ENCODE data around the gene DRC7.

DNA sequence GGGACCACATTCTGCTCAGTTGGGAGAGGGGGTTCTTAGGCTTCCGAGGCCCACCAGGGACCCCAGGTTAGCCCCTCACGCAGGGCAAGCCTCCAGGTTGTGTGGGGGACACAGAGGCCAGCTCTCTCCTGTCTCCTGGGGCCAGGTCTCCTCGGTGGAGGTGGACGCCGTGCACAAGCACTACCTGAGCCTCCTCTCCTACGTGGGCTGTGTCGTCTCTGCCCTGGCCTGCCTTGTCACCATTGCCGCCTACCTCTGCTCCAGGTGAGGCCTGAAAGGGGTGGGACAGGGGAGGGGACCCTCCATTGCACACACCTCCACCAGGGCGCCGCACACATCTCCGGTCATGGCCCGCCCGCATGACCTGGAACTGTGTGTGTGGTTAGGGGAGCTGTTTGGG, 37.4 kb upstream of the DRC7 start:
- TF ChIP-seq, protein P1, sequence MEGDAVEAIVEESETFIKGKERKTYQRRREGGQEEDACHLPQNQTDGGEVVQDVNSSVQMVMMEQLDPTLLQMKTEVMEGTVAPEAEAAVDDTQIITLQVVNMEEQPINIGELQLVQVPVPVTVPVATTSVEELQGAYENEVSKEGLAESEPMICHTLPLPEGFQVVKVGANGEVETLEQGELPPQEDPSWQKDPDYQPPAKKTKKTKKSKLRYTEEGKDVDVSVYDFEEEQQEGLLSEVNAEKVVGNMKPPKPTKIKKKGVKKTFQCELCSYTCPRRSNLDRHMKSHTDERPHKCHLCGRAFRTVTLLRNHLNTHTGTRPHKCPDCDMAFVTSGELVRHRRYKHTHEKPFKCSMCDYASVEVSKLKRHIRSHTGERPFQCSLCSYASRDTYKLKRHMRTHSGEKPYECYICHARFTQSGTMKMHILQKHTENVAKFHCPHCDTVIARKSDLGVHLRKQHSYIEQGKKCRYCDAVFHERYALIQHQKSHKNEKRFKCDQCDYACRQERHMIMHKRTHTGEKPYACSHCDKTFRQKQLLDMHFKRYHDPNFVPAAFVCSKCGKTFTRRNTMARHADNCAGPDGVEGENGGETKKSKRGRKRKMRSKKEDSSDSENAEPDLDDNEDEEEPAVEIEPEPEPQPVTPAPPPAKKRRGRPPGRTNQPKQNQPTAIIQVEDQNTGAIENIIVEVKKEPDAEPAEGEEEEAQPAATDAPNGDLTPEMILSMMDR (IDR thresholded peaks at IDR 0.05), result no peak
- TF ChIP-seq POLR2A (IDR thresholded peaks at IDR 0.05), result no peak

All from thyroid gland (tissue), 4 donors.